ENCODE measurements around the gene ENDOG.
"Not testable (repeated sequence)": the region's sequence is repeated elsewhere in the genome, so short reads cannot be mapped to it uniquely, and the experiment has no call there.

ENDOG gene

DNA sequence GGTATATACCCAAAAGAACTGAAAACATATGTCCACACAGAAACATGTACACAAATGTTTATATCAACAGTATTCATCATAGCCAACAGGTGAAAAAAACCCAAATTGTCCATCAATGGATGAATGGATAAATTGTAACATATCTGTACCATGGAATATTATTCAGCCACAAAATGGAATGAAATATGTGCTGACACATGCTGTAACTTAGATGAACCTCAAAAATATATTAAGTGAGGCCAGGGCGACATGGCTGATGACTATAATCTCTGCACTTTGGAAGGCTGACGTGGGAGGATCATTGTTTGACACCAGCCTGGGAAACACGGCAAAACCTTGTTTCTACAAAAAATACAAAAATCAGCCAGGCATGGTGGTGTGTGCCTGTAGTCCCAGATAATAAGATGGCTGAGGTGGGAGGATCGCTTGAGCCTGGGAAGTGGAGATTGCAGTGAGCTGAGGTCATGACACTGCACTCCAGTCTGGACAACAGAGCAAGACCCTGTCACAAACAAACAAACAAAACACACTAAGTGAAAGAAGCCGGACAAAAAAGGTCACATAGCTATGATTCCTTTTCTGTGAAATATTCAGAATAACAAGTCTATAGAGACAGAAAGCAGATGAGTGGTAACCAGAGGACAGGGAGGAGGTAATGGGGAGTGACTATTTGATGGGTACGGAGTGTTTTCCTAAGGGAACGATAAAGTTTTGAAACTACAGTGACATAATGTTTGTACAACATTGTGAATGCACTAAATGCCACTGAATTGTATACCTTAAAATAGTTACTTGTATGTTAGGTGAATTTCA is 52.0 kb downstream of the ENDOG start:
- no peak for FAIRE-seq

DNA sequence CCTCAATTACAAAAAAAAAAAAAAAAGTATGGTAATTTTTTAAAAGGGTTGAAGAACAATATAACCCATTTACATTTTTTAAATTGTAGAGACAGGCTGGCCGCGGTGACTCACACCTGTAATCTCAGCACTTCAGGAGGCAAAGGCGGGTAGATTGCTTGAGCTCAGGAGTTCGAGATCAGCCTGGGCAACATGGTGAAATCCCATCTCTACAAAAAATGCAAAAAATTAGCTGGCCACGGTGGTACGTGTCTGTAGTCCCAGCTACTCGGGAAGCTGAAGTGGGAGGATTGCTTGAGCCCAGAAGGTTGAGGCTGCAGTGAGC is 52.6 kb downstream of the ENDOG start:
- not testable (repeated sequence) for FAIRE-seq

Measured in colon (tissue), 2 donors.